ENCODE measurements around the gene UQCC2.

UQCC2 gene

GRCh38 chr6:33724102-33725023 is 12.9 kb upstream of the UQCC2 start:
- DNase-seq, result no peak

GRCh38 chr6:33723371-33724085 is 12.0 kb upstream of the UQCC2 start:
- DNase-seq, result no peak

- no peak for DNase-seq
Observed at GRCh38 chr6:33722103-33722623, 10.7 kb upstream of the UQCC2 start.

- DNase-seq, result no peak
Observed at GRCh38 chr6:33721508-33721907, 10.0 kb upstream of the UQCC2 start.

- no peak for DNase-seq
Observed at GRCh38 chr6:33720998-33721397, 9.5 kb upstream of the UQCC2 start.

GRCh38 chr6:33719326-33719987 is 8.0 kb upstream of the UQCC2 start:
- DNase-seq, result no peak

- DNase-seq, result no peak
Observed at GRCh38 chr6:33718713-33719112, 7.2 kb upstream of the UQCC2 start.

GRCh38 chr6:33717934-33718455 is 6.5 kb upstream of the UQCC2 start:
- DNase-seq, result peak; percentile 18

- DNase-seq, result no peak
Observed at GRCh38 chr6:33716890-33717632, 5.6 kb upstream of the UQCC2 start.

GRCh38 chr6:33716379-33716778 is 4.9 kb upstream of the UQCC2 start:
- no peak for DNase-seq

- DNase-seq, result no peak
Observed at GRCh38 chr6:33714385-33715040, 3.0 kb upstream of the UQCC2 start.

- DNase-seq, result no peak
Observed at GRCh38 chr6:33713786-33714185, 2.3 kb upstream of the UQCC2 start.

GRCh38 chr6:33712914-33713313 is 1.4 kb upstream of the UQCC2 start:
- DNase-seq, result no peak

- no peak for DNase-seq
Observed at GRCh38 chr6:33710296-33711121, 991 bp downstream of the UQCC2 start.

- no peak for DNase-seq
Observed at GRCh38 chr6:33709605-33710295, 1.8 kb downstream of the UQCC2 start.

GRCh38 chr6:33708516-33709204 is 2.8 kb downstream of the UQCC2 start:
- DNase-seq, result no peak

GRCh38 chr6:33707771-33708170 is 3.7 kb downstream of the UQCC2 start:
- no peak for DNase-seq

GRCh38 chr6:33705955-33706725 is 5.4 kb downstream of the UQCC2 start:
- no peak for DNase-seq
